GM18517 (cell line): Measurements from ENCODE around the gene COA7.
"Not testable (repeated sequence)": the region's sequence is repeated elsewhere in the genome, so short reads cannot be mapped to it uniquely, and the experiment has no call there.

ENCODE experiments used
- ATAC-seq: cut with Tn5 transposase; IDR thresholded peaks from one replicate; pipeline ENCODE4 v1.9.1; 2021; ENCODE audit warnings: mild to moderate bottlenecking, moderate library complexity; ENCODE audit not compliant: unreplicated experiment

The COA7 gene

GRCh38 chr1:52697795-52698674 is at the start of gene COA7:
TSS of gene COA7 (minus strand) at chr1:52698347. CDS start at chr1:52698326, 21 bp downstream.
- peak; percentile 48 for ATAC-seq

- ATAC-seq, result no peak
Measured at GRCh38 chr1:52747450-52747849, 49.3 kb upstream of the COA7 start.

GRCh38 chr1:52746189-52746588 is 48.0 kb upstream of the COA7 start:
- no peak for ATAC-seq

- ATAC-seq, result no peak
Measured at GRCh38 chr1:52741259-52741658, 43.1 kb upstream of the COA7 start.

- ATAC-seq, result no peak
Measured at GRCh38 chr1:52739699-52740467, 41.7 kb upstream of the COA7 start.

GRCh38 chr1:52738893-52739292 is 40.7 kb upstream of the COA7 start:
- ATAC-seq, result no peak

GRCh38 chr1:52738148-52738547 is 40.0 kb upstream of the COA7 start:
- no peak for ATAC-seq

- ATAC-seq, result not testable (repeated sequence)
Measured at GRCh38 chr1:52735371-52735770, 37.2 kb upstream of the COA7 start.

- no peak for ATAC-seq
Measured at GRCh38 chr1:52733368-52733767, 35.2 kb upstream of the COA7 start.

GRCh38 chr1:52727956-52728656 is 30.0 kb upstream of the COA7 start:
- no peak for ATAC-seq

- no peak for ATAC-seq
Measured at GRCh38 chr1:52727114-52727586, 29.0 kb upstream of the COA7 start.

GRCh38 chr1:52726265-52727113 is 28.3 kb upstream of the COA7 start, which contains the start of gene ZYG11B:
TSS of gene ZYG11B (plus strand) at chr1:52726453. CDS start at chr1:52726654, 201 bp downstream.
- ATAC-seq, result peak; percentile 83

- ATAC-seq, result no peak
Measured at GRCh38 chr1:52725903-52726264, 27.7 kb upstream of the COA7 start.

GRCh38 chr1:52723260-52723659 is 25.1 kb upstream of the COA7 start:
- no peak for ATAC-seq

- not testable (repeated sequence) for ATAC-seq
Measured at GRCh38 chr1:52715296-52715695, 17.1 kb upstream of the COA7 start.

GRCh38 chr1:52713590-52713989 is 15.4 kb upstream of the COA7 start:
- no peak for ATAC-seq

GRCh38 chr1:52709016-52709415 is 10.9 kb upstream of the COA7 start:
- ATAC-seq, result no peak

- no peak for ATAC-seq
Measured at GRCh38 chr1:52707927-52708655, 9.9 kb upstream of the COA7 start.
